Measurements from ENCODE around the gene ABCB6. TPM values are rescaled to one million over a fixed set of nuclear protein-coding genes. Genes with fewer than 3 reads are reported as not detected.

Gene ABCB6
- total RNA-seq, 1 experiment from 2014 or later, result 21.1 TPM

DNA sequence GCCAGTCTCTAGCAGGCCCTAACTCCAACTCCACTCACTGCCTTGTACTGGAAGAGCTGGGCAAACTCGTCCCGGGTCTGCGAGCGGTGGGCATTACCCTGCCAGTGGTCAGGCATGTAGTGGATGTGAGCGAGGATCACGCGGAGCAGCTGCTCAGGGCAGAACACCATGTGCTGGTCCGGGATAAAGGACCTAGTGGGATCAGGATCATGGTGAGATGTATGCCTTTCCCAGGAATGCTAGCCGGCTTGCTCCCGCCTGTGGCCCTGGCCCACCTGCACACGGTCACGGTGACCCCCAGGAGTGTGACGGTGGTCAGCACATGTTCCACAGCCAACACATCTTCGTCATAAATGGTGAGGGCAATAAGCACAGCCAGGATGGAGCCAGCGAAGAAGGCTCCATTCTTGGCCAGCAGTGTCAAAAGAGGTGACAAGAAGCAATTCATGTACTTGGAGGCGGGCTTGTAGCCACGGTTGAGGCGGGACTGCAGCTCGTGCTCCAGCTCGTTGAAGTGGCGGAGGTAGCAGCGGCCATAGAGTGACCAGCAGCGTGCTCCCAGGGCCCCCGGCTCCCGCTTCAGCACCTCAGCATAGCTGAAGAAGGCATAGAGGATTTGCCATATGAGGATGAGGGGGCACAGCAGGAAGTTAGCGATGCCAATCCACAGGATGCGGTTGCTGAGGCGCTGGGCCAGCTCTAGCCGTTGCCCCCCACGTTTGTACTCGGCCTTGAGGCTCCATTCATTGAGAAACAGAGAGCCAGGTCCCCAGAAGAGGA, 5.3 kb upstream of the ABCB6 start:
- ChIA-PET CTCF (no interaction called here), POLR2A (ENCODE audit: unreplicated experiment) (no interaction called here)
- BruUV-seq (replicated peaks), result no TSS peak
- Histone ChIP-seq H3K79me2 (ENCODE audit: low read length) (peaks cover 20% of the 10 kb centered on the region), H2AFZ (ENCODE audit: low read length) (no peak overlapping the region), H3K27ac (ENCODE audit: low read length) (no peak overlapping the region), H3K27me3 (ENCODE audit: low read length) (no peaks in the 10 kb centered on the region), H3K9me3 (ENCODE audit: low read length) (no peaks in the 10 kb centered on the region), H3K9me2 (replicated peaks; ENCODE audit: low read length) (no peaks in the 10 kb centered on the region), H3K4me2 (ENCODE audit: low read length) (no peak overlapping the region), H3K36me3 (ENCODE audit: low read depth, low read length) (peaks cover 15% of the 10 kb centered on the region), H3K4me3 (ENCODE audit: low read length) (no peak overlapping the region), H3K4me1 (ENCODE audit: insufficient read depth, low read length) (peaks cover 16% of the 10 kb centered on the region), H4K20me1 (ENCODE audit: low read length) (no peaks in the 10 kb centered on the region), H3K9ac (ENCODE audit: low read length) (no peak overlapping the region), H3F3A (ENCODE audit: low read length, unreplicated experiment) (no peaks in the 10 kb centered on the region)
- DNase-seq, result no peak
- intact Hi-C loops (cut with micrococcal nuclease), result no loop called here
- ATAC-seq, result no peak
- TF ChIP-seq, protein P1, sequence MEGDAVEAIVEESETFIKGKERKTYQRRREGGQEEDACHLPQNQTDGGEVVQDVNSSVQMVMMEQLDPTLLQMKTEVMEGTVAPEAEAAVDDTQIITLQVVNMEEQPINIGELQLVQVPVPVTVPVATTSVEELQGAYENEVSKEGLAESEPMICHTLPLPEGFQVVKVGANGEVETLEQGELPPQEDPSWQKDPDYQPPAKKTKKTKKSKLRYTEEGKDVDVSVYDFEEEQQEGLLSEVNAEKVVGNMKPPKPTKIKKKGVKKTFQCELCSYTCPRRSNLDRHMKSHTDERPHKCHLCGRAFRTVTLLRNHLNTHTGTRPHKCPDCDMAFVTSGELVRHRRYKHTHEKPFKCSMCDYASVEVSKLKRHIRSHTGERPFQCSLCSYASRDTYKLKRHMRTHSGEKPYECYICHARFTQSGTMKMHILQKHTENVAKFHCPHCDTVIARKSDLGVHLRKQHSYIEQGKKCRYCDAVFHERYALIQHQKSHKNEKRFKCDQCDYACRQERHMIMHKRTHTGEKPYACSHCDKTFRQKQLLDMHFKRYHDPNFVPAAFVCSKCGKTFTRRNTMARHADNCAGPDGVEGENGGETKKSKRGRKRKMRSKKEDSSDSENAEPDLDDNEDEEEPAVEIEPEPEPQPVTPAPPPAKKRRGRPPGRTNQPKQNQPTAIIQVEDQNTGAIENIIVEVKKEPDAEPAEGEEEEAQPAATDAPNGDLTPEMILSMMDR (conservative IDR thresholded peaks at IDR 0.05; ENCODE audit: low read depth, low read length), result no peak
- no peak for TF ChIP-seq EZH2phosphoT487 (IDR thresholded peaks at IDR 0.05; ENCODE audit: borderline replicate concordance, low read length)
- TF ChIP-seq EZH2 (IDR thresholded peaks at IDR 0.05; ENCODE audit: low read length, unreplicated experiment), result no peak

DNA sequence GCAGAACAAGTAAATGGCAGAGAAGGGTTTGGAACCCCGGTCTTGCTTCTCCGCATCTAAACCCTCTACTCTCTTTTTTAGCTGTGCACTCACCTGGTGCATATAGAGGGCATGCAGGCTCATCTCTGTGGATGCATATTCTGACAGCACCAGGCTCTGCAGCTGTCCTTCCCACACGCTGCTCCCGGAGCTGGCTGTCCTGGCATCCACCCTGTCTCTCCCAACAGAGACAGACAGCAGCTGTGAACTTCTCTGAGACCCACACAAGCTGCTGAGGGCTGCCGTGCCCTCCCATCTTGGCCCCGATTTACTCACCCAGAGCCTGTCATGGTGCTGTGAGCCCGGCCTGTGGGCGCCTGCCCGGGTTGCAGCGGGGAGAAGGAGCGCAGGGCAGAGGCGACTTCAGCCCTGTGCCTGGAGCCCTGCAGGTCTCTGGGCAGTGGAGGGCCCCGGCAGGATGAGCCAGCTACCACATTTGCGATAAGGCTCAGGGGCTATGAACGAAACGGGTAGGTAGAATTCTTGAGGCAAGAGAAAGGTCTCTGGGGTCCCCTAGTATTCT, 3.3 kb upstream of the ABCB6 start:
- Histone ChIP-seq H3K9ac (ENCODE audit: low read length) (no peak overlapping the region), H3K9me3 (ENCODE audit: low read length) (no peaks in the 10 kb centered on the region), H3K4me2 (ENCODE audit: low read length) (no peak overlapping the region), H2AFZ (ENCODE audit: low read length) (no peak overlapping the region), H3K27me3 (ENCODE audit: low read length) (no peaks in the 10 kb centered on the region), H3K36me3 (ENCODE audit: low read depth, low read length) (peaks cover 15% of the 10 kb centered on the region), H3K4me3 (ENCODE audit: low read length) (no peak overlapping the region), H3K79me2 (ENCODE audit: low read length) (peaks cover 4% of the 10 kb centered on the region), H3K9me2 (replicated peaks; ENCODE audit: low read length) (no peaks in the 10 kb centered on the region), H3K4me1 (ENCODE audit: insufficient read depth, low read length) (peaks cover 19% of the 10 kb centered on the region), H3K27ac (ENCODE audit: low read length) (no peak overlapping the region), H4K20me1 (ENCODE audit: low read length) (no peaks in the 10 kb centered on the region), H3F3A (ENCODE audit: low read length, unreplicated experiment) (peaks cover 3% of the 10 kb centered on the region)
- DNase-seq (no peak), ATAC-seq (no peak)
- CTCF ChIA-PET, result no interaction called here
- BruUV-seq (replicated peaks), result no TSS peak
- intact Hi-C loops (cut with micrococcal nuclease), result no loop called here
- TF ChIP-seq EZH2 (IDR thresholded peaks at IDR 0.05; ENCODE audit: low read length, unreplicated experiment), result no peak
- no peak for TF ChIP-seq EZH2phosphoT487 (IDR thresholded peaks at IDR 0.05; ENCODE audit: borderline replicate concordance, low read length)
- TF ChIP-seq, protein P1 (conservative IDR thresholded peaks at IDR 0.05; ENCODE audit: low read depth, low read length), result no peak
- POLR2A ChIA-PET (ENCODE audit: unreplicated experiment), result interaction anchor here (0.5 kb wide), 1 partner anchor 66 kb away, joined by 6 read pairs; no protein-coding TSS in a partner anchor
